ENCODE data around the gene IRAK2. TPM values are rescaled to one million over a fixed set of nuclear protein-coding genes. Genes with fewer than 3 reads are reported as not detected.

The IRAK2 gene
- total RNA-seq, 1 donor from 2014 or later: 0.26 TPM

DNA sequence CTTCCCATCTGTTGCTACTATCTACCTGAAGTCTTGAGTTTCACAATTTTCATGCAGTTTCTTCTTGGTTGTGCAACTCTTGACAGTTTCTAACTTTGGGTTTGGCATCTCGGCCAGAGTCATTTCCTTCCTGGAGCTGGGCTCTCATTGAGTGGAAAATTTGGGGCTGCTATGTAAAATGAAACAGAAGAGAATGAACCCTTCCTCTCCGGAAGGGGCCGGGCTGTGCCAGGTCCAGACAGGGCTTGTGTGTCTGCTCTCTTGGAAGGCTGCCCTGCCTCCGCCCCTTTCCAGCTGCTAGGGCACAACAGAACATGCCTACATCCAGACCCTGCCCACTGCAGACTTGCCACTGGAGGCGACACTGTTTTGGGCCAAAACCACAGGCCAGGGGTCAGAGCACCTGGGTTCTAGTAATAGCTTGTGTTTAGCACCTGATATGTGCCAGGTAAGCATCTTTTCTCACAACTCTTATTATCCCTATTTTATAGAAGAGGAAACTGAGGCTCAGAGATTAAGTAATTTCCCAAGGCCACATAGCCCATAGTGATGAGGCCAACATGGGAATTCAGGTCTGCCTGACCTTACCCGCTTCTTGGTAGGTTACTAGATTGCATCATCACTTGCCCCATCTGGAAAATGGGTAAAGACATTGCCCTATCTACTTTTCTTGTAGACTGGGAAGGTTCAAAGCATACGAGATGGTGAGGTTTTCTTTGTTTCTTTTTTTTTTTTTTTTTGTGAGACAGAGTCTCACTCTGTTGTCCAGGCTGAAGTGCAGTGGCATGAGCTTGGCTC is 25.0 kb downstream of the IRAK2 start:
- Histone ChIP-seq H3K4me1 (peaks cover 3% of the 10 kb centered on the region), H3K4me2 (no peak overlapping the region)
- no peaks in the 10 kb centered on the region for H3K36me3 Mint-ChIP-seq

DNA sequence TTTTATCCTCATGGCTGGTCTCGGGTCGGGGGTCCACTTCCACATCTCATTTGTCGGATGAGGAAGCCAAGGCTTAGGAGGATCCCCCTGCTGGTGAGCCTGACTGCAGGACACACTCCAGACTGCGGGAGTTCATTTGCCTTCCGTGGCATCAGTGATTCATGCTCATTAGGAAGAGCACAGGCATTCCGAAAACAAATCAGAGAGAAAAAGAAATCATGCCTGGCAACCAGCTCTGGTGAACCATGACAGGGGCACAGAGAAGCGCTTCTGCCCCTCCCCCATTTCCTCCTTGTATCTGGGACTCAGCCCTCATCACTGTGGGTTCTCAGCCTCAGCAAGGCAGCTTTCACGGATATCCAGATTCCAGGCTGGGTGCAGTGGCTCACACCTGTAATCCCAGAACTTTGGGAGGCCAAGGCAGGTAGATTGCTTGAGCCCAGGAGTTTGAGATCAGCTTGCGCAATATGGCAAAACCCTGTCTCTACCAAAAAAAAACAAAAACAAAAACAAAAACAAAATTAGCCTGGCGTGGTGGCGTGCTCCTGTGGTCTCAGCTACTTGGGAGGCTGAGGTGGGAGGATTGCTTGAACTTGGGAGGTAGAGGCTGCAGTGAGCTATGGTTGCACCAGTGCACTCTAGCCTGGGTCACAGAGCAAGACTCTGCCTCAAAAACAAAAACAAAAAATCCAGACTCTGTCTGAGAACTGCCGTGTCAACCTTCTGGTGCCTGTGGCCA is 28.4 kb downstream of the IRAK2 start:
- H3K9ac ChIP-seq: no peak overlapping the region
- H3K27ac ChIP-seq: no peak overlapping the region
- no peak overlapping the region for H2AFZ ChIP-seq (replicated peaks)
- Mint-ChIP-seq H3K4me1 (peaks cover 30% of the 10 kb centered on the region), H3K9me3 (no peaks in the 10 kb centered on the region), H3K4me3 (no peak overlapping the region), H3K27ac (peak overlapping the region; percentile 96), H3K36me3 (no peaks in the 10 kb centered on the region), H3K27me3 (ENCODE audit: insufficient read depth, low read depth) (peaks cover 17% of the 10 kb centered on the region)
- peak; percentile 29 for DNase-seq (ENCODE audit: low spot score)
- no peaks in the 10 kb centered on the region for H3F3A ChIP-seq (ENCODE audit: low read depth)
- H3K4me3 ChIP-seq: no peak overlapping the region
- no peaks in the 10 kb centered on the region for H3K9me3 ChIP-seq (ENCODE audit: low read depth)
- H3K27me3 ChIP-seq: no peaks in the 10 kb centered on the region
- H4K20me1 ChIP-seq (ENCODE audit: low read depth): no peaks in the 10 kb centered on the region
- H3K4me2 ChIP-seq: no peak overlapping the region
- no peaks in the 10 kb centered on the region for H3K36me3 ChIP-seq
- H3K79me2 ChIP-seq (ENCODE audit: low read depth): no peaks in the 10 kb centered on the region
- no peaks in the 10 kb centered on the region for H3K4me1 ChIP-seq
- no peak for TF ChIP-seq EZH2 (IDR thresholded peaks at IDR 0.05)
- TF ChIP-seq, protein P1, sequence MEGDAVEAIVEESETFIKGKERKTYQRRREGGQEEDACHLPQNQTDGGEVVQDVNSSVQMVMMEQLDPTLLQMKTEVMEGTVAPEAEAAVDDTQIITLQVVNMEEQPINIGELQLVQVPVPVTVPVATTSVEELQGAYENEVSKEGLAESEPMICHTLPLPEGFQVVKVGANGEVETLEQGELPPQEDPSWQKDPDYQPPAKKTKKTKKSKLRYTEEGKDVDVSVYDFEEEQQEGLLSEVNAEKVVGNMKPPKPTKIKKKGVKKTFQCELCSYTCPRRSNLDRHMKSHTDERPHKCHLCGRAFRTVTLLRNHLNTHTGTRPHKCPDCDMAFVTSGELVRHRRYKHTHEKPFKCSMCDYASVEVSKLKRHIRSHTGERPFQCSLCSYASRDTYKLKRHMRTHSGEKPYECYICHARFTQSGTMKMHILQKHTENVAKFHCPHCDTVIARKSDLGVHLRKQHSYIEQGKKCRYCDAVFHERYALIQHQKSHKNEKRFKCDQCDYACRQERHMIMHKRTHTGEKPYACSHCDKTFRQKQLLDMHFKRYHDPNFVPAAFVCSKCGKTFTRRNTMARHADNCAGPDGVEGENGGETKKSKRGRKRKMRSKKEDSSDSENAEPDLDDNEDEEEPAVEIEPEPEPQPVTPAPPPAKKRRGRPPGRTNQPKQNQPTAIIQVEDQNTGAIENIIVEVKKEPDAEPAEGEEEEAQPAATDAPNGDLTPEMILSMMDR (IDR thresholded peaks at IDR 0.05): peak; percentile 28

More for the DNA sequence above, 25.0 kb downstream of the IRAK2 start:
- no peak overlapping the region for H3K9ac ChIP-seq
- DNase-seq (ENCODE audit: low spot score): no peak
- no peaks in the 10 kb centered on the region for H3K27me3 ChIP-seq
- Mint-ChIP-seq H3K27me3 (ENCODE audit: insufficient read depth, low read depth) (peaks cover 13% of the 10 kb centered on the region), H3K4me3 (no peak overlapping the region), H3K9me3 (no peaks in the 10 kb centered on the region), H3K27ac (no peak overlapping the region), H3K4me1 (peaks cover 44% of the 10 kb centered on the region)
- no peak overlapping the region for H3K4me3 ChIP-seq
- H3K9me3 ChIP-seq (ENCODE audit: low read depth): no peaks in the 10 kb centered on the region
- H3K36me3 ChIP-seq: no peaks in the 10 kb centered on the region
- H3F3A ChIP-seq (ENCODE audit: low read depth): no peaks in the 10 kb centered on the region
- no peak overlapping the region for H2AFZ ChIP-seq (replicated peaks)
- no peaks in the 10 kb centered on the region for H4K20me1 ChIP-seq (ENCODE audit: low read depth)
- H3K79me2 ChIP-seq (ENCODE audit: low read depth): no peaks in the 10 kb centered on the region
- H3K27ac ChIP-seq: no peak overlapping the region
- no peak for TF ChIP-seq EZH2phosphoT487 (IDR thresholded peaks at IDR 0.05)
- TF ChIP-seq EZH2 (IDR thresholded peaks at IDR 0.05): no peak
- TF ChIP-seq, protein P1 (IDR thresholded peaks at IDR 0.05): no peak

DNA sequence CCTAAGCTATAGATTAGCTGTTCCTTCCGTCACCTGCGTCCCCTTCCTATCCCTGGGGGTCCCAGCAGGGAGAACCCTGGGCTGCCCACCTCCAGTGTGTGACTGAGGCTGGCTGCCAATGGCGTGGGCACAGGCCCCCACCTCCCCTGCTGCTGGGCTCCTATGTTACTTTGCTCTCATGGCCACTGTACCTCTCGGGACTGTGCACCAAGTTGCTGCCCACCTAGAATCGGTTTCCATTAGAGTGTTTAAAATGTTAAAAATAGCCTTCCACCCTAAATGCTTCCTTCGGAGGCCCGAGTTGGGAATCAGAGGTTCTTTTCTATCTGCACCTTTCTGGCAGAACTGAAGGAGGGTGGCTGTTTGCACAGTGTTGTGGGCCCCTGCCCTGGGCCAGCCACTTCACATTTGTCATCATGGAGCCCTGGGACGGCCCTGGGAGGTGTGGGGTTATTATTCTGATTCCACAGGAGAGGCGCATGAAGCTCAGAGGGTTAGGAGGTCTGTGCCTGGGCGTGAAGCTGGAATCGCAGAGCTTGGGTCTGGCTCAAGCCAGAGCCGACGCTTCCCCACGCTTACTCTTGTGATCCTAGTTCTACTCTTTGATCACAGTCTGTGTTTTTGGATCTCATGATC is 29.1 kb downstream of the IRAK2 start:
- peak overlapping the region; percentile 29 for H3K27ac Mint-ChIP-seq
- H3K36me3 Mint-ChIP-seq: no peaks in the 10 kb centered on the region
- H3K27me3 ChIP-seq: no peaks in the 10 kb centered on the region
- no peak for DNase-seq (ENCODE audit: low spot score)
- H3K9ac ChIP-seq: no peak overlapping the region
- H2AFZ ChIP-seq (replicated peaks): no peak overlapping the region
- no peak overlapping the region for H3K27ac ChIP-seq
- H3K9me3 ChIP-seq (ENCODE audit: low read depth): no peaks in the 10 kb centered on the region
- H3K4me1 ChIP-seq: no peaks in the 10 kb centered on the region
- TF ChIP-seq, protein P1 (IDR thresholded peaks at IDR 0.05): no peak
- TF ChIP-seq EZH2phosphoT487 (IDR thresholded peaks at IDR 0.05) (no peak), EZH2 (IDR thresholded peaks at IDR 0.05) (no peak)
- H3K4me2 ChIP-seq: no peak overlapping the region
- no peaks in the 10 kb centered on the region for H3K79me2 ChIP-seq (ENCODE audit: low read depth)
- H4K20me1 ChIP-seq (ENCODE audit: low read depth): no peaks in the 10 kb centered on the region
- no peaks in the 10 kb centered on the region for H3F3A ChIP-seq (ENCODE audit: low read depth)
- no peak overlapping the region for H3K4me3 Mint-ChIP-seq
- no peak overlapping the region for H3K4me3 ChIP-seq
- peaks cover 37% of the 10 kb centered on the region for H3K4me1 Mint-ChIP-seq
- H3K36me3 ChIP-seq: no peaks in the 10 kb centered on the region
- H3K27me3 Mint-ChIP-seq (ENCODE audit: insufficient read depth, low read depth): peaks cover 16% of the 10 kb centered on the region
- no peaks in the 10 kb centered on the region for H3K9me3 Mint-ChIP-seq
